Stimulated activated CD8-positive, alpha-beta memory T cell treated with anti-CD3 and anti-CD28 coated beads, Interleukin-4, amount 100 ng/mL, for 4 hours (primary cell): Measurements from ENCODE around the gene ABCG1.
A peak's percentile ranks its signal among the peaks of the same experiment; 100 is the strongest.

Experiments used
- DNase-seq, 2 donors: peaks; one replicate each; pipeline ENCODE4 v3.0.0-alpha.2; 2020; ENCODE audit warnings: low read depth in 2 of 2, low spot score in 1 of 2

The ABCG1 gene

DNA sequence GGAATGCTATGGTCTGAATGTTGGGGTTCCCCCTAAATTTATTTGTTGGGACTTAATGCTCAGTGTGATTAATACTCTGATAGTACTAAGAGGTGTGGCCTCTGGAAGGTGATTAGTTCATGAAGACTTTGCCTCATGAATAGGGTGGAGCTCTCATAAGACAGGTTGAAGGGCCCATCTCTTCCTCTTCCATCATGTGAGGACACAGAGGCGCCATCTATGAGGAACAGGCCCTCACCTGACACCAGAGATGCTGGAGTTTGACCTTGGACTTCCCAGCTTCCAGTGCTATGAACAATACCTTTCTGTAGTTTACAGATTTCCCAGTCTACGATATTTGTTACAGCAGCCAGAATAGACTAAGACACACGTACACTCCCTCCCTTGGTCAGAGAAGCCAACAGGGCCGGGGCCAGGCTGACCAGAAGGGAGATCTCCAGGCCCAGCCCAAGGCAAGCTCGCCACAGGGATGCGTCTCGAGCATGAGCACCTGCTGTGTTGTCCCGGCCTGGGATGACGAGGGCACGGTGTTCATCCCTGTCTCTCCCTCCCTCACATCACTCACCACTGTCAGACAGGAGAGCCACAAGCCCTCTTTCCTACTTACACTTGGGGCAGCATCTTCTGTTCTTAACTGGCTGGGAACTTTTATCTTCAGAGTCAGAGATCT, 4.7 kb upstream of the ABCG1 start:
- DNase-seq, result no peak

DNA sequence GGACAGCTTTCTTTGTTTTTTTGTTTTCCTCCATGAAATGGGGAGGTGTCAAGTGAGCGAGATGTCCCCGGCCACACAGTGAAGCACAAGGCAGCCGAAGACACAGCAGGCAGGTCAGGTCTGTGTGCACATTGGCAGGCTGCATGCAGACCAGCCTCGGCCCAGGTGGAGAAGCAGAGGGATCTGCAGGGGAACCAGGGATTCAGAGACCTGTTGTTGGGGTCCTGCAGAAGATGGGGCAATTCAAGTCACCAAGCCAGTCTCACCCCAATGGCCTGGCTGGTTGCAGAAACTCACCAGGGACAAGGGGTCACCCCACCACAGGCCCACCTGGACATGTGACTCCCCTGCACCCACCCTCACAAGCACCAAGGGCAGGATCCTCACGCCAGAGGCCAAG, 4.0 kb upstream of the ABCG1 start:
- no peak for DNase-seq

DNA sequence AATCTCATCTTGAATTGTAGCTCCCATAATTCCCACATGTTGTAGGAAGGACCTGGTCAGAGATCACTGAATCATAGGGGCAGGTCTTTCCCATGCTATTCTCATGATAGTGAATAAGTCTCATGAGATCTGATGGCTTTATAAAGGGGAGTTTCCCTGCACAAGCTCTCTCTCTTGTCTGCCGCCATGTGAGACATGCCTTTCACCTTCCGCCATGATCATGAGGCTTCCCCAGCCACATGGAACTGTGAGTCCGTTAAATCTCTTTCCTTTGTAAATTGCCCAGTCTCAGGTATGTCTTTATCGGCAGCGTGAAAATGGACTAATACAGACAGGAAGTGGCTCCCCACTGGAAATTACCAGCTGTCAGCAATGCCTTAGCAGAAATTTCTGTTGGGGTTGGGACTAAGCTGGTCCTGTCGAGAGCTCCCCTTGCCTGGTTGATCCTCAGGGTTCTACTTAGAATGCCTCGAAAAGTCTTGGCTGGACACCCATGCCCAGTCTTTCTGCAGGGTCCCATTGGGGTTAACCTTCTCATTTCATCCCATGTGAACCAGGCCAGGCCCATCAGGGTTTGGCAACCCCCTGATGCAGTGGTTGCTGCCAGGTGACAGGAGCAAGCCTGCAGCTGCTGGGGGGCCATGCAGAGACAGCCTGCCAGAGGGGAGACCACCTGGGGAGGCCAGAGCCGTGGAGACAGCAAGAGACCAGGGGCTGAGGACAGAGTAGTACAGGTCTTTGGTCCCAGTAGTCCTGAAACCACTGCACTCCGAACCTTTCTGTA, 2.8 kb upstream of the ABCG1 start:
- DNase-seq, result no peak

DNA sequence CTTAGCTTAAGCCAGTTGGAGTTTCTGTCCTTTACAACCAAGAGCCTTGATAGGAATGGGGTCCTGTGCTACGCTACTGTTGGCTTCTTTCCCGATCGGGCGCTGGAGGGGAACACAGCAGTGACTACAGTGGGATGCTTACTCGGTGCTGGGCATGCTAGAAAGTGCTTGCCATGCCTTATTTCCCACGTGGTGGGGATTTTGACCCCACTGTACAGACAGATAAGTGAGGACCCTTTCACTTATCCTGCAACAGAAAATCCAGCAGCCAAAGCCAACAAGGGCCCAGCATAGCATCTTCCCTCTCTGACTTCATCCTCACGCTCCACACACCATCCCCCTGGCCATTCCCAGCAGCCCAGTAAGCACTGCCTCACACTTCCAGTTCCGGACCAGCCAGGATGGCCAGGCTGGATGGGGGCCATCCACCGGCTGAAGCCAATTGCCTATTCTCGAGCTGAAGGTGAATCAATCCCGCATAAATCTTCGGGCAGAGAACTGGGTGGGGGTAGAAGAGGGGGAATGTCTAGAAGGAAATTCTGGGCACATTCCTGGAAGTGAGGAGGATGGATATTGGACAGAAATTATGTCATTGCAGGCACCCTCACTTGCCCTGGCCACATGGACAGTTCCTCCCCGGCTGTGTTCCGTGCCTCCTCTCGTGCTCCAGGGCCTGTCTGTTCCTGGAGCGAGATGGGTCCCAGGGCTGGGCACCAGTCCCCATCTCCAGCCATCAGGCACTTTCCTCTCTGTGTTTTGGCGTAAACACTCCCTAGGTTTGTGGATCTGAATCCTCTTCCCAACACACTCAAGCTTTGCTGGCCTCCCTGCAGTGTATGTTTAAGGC, 2.0 kb upstream of the ABCG1 start:
- DNase-seq, result no peak

DNA sequence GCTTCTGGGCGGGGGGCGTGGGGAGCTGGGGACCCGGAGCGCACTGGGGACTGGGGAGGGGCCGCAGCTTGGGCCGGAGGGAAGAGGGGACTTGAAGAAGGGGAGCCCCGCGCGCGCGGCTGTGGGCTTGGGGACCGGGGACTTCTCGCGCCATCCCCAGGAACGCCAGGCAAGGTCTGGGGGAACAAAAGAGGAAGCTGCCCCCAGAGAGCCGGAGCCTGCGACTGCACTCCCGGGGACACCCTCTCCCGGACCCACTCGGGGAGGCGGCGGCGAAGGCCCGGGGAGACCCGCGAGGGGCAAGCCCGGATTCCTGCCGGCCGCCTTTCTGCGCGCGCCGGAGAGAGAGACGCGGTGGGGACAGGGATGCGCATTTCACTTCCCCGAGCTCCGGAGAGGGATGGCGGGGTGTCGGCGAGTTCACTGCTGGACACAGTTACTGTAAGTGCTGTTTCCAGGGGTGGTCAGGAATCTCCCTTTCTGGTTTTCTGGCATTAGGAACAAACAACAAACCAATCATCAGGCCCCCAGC, 732 bp downstream of the ABCG1 start:
- no peak for DNase-seq

DNA sequence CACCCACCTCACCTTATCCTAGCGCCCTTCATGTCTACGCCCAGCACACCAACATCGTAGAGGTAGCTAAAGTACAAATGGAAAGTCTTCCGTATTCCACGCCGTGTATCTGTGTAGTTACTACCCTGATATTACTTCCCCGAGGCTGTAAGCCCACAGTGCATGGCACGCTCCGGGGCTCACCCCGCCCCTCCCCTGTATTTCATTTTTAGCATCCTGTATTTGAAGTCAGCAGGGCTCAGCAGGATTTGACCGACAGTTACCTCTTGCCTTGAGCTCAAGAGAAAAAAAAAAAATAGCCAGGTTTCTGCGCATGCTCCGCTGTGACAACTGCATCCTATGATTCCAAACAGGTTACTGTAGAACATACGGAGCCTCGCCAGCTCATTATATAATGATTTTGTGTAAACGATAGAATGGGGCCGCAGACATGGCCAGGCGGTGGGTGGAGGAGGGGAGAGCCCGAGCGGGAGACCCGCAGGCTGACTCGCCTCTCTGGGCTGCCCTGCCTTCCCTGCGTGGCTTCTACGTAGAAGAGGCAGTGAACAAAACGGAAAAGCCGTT, 1.3 kb downstream of the ABCG1 start:
- DNase-seq, result no peak

DNA sequence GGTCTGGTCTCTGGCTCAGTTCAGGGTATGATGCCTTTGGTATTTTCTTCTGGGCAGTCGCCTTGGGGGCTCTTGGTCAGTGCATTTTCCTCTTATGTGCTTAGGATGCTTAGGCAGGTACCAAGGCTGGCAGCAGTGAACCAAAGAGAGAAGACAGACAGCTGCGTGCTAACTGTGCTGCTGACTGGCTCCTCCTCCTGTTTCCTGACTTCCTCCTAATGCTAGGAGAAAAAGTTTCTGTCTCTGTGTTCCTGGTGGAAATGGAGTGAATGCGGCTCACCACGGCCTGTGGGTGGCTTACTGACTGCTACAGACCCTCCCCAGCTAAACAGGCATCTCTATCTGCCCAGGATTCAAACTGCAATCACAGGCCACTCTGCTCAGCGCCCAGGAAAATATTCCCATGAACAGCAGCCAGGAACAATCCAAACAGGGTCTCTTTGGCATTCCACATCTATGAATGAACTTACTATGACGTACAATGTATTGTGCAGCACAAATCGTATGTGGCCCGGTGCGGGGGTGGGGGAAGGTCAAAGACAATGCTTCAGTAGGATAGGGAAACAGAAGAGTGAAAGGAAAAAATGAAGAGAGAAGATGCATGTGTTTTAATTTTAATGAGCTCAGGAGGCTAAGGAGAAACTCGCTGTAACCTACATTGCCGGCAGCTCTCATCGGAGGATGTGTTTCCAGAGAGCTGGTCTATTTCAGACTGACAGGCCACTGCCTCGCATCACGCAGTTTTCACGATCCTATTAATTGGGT, 2.8 kb downstream of the ABCG1 start:
- no peak for DNase-seq

DNA sequence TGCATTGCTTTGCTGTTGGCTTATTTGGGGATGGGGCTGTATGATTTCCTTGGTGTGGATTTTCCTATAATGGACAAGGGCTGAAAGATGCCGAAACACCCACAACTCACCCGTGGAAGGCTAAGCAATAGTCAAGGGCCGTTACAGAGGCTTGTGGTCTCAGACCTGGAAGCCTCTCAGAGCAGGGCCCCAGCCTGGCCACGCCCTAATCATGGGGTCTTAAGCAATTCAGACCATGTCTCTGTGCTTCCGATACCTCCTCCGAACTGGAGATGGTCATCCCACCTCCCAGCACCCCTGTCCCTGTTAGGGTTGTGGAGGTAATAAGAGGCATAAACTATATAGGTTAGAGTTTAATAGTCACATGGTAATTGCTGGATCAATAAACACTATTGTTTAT, 3.4 kb downstream of the ABCG1 start:
- no peak for DNase-seq

DNA sequence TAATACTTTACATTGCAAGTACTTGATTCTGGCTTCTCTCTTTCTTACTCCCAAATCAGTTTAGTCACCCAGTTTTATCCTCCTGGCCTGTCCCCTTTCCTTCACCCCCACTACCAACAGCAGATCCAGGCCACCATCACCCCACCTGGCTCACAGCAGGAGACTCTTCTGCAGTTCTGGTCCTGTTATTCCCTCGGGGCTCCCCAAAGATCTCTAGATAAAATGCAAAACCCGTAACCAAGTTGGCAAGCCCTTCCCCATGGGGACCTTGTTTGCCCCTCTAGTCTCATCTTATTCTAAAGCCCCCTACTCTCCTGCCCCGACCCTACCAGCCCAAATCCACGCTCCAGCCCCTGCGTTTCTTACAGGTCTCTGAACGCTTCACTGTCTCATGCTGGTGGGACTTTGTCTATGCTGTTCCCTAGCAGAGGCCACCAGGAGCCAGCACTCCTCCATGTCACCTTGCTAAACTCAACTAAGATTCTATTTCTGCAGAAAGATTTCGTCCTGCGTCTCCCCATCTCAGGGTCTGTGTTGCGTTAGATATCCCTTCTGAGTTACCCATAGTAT, 4.0 kb downstream of the ABCG1 start:
- no peak for DNase-seq

DNA sequence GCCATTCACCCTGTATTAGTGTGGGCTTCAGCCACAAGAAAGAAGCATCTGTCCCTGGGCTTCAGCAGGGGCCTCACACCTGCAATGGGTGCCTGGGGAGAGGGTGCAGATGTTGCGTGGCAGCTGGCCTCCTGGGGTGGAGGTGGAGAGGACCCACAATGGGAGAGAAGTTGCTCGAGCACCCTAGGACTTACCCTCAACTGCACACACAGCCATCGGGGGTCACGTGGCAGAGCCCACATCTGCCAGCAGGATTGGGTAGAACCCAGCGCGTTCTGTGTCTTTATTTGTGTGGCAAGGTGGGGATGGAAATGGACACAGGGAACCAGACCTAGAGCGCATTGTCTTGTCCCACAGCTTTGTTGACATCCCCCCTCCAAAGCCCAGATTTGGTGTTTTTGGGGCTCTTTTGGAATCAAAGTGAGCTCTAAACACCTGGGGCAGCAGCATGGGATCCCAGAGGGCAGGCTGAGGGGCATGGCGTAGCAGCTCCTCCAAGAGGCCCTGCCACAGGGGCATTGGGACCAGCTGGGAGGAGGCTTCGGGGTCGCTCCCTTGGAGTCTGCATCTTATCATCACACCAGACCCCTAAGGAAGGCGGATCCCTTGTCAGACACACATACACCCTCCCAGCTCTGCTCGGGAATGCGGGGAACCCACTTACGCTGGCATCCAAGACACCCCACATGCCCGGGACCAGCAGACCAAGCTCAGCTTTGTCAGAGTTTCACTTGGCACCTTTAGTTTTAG, 5.1 kb downstream of the ABCG1 start:
- no peak for DNase-seq

DNA sequence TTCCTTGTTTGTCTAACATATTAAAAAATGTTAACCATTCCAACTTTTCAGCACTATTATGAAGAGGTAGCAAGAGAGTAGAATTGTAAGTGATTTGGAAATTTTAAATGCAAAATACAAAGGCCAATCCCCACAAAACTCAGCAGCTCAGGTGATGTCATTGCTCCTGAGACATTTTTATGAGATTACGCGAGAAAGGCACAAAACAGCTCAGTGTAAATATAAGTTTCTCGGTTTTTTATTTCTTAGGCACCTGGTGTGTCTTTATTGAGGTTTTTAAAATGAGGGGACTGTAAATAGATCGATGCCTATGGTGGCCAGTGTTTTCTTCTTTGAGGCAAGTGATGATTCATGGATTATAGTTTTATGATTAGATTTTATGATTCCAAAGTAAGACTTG, 6.1 kb downstream of the ABCG1 start:
- no peak for DNase-seq

DNA sequence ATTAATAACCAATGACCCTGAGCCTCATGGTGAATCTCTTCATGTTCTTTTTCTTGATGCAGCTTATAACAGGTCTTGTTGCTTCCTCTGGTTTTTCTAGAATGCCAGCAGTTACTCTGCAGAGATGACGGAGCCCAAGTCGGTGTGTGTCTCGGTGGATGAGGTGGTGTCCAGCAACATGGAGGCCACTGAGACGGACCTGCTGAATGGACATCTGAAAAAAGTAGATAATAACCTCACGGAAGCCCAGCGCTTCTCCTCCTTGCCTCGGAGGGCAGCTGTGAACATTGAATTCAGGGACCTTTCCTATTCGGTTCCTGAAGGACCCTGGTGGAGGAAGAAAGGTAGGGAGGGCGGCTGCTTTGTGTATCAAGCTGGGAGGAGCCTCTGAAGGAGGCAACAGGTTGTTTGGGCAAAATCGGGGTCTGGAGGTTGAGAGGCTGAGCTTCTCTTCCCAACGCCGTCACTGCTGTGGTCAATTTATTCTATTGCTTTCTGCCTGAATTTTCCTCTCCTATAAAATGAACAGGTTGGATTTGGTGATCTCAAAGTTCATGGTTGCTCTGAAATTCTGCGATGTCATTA, 6.7 kb downstream of the ABCG1 start:
- no peak for DNase-seq

DNA sequence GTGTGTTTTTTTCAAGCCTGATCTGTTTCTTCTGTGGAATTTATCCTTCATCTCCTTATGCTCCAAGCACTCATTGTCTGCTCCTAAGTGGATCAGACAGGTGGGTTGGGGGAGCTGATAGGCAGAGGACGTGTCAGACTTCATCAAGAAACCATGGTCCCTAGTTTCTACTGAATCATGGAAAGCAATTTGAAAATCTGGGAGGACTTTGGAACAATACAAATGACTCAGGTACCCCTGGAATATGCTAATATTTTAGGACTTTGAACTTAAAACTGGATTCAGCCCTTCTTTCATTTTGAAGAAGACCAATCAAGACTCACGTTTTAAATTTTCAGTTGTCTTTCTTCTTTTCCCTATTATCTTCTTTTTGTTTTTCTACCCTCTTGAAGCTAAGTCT, 7.7 kb downstream of the ABCG1 start:
- no peak for DNase-seq

DNA sequence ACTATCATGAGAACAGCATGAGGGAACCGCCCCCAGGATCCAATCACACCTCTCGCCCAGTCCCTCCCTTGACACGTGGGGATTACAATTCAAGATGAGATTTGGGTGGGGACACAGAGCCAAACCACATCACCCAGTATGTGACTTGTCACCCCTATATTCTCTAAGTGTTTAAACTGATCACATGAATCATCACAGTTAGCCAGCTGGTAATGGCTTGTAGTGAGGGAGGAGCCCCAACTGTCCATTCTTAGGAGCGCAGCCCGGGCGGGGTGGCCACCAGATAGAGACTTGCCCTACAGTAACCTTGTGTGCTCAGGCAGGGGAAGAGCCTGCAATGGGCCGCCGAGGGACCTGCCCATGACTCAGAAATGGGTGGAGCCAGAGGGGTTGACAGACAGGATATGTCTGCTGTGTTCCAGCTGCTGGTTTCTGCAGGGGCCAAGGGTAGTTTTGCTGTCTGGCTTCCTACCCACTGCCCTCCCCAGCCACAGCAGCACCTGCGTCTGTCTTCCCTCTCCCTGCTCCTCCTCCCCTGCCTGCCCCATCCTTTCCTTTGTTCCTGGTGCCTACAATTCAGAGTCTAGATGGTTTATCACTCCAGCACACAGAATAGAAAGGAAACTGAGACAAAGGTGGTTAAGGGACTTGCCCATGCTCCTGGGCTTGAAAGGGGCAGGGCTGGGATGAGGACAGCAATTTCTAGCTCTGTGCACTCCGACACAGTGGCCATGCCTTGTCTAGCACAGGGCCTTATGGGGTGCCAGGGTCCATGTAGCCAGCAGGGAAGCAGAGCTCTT, 9.2 kb downstream of the ABCG1 start:
- DNase-seq, result peak; percentile 68 to 85

DNA sequence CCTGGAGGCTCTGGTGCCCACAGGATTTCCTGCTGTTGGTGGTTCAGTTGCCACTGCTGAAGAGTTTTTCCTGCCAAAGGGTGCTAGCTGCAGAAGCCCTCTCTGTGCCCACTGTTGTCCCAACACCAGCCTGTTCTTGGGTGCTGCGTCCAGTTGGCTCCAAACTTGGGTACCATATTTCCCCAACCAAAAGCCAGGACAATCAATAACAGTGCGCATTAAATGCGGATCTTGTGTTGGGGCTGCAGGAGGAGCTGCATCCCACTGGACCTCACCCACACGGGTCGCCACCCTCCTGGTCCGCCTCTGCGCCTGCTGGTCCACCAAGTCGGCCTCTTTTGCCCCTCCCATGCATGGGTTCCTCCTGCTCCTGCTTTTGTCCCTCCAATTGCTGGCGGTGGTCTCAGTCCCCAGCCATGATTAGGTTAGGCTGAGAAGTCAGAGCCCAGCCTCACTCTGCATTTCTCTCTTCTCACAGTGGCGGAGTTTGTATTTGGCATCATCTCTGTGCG, 9.8 kb downstream of the ABCG1 start:
- DNase-seq, result no peak

DNA sequence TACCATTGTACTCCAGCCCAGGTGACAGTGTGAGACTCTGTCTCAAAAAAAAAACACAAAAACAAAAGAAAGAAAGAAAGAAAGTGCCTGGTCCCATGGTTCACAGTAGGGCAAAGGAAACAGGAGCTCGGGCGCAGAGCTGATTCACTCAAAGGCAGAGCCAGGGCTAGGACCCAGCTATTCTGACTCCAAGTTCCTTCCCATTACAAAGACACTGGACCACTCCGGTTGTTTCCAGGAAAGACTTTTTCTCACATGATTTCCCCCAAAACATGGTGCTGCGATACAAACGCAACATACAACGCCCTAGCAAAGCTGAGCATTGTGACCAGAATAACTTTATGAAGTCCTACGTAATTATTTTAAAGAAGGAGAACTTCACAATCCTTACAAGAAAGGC, 10.7 kb downstream of the ABCG1 start:
- DNase-seq, result no peak

DNA sequence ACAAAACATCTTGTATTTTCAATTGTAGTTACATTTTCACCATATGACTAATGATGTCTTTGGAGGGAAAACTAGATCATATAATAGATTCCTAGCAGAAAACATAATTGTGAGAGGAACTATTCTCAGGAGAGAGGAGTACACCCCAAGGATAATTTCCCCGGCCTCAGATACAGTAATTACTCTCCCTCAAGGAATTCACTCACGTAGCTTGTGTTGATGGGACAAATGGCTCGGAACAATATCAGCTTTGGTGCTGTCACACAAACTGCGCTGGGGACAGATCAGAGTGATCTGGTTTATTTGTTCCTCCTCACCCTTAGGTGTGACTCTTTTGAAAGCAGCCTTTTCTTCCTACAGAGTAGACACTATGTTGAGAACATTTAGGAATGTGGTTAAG, 11.2 kb downstream of the ABCG1 start:
- DNase-seq, result no peak

DNA sequence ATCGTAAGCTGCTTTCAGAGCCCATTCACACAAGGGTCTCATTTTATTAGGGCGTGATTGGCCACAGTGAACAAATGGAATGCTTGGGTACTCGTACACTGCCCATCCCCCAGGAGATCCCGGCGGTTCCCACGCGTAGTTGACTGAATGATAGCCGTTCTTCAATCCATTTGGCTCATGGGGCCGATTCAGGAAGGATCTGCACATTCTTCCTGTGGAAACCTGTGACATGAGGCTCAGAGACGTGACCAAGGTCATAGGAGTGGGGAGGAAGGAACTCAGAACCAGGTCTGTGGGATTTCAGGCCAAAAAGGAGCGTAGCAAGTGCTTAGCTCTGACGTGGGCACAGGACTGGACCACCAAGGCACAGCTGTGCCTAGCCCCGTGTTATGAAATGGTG, 11.7 kb downstream of the ABCG1 start:
- no peak for DNase-seq
